ENCODE data around the gene SCD5.

GRCh38 chr4:82710197-82710929, 88.2 kb downstream of the SCD5 start:
- TF ChIP-seq CTCF (IDR thresholded peaks at IDR 0.05) (no peak), POLR2A (IDR thresholded peaks at IDR 0.05) (no peak)
